Tibial nerve (tissue), 4 donors: ENCODE measurements around the gene NFASC. TPM values are rescaled to one million over a fixed set of nuclear protein-coding genes. Genes with fewer than 3 reads are reported as not detected.

Source experiments
- DNase-seq, 2 donors: peaks; one replicate each; pipeline ENCODE4 v3.0.0-alpha.2; 2019; ENCODE audit warnings: low spot score in 2 of 2
- H3K27ac ChIP-seq, 4 donors: fragments of 200-600 bp; sonication (generic) in 3 of 4; one replicate each; pipeline ENCODE4 v1.5.1; 2017 to 2019; ENCODE audit warnings: mild to moderate bottlenecking in 1 of 4
- H3K27me3 ChIP-seq, 2 donors: fragments of 200-600 bp; sonication (generic) in 1 of 2; one replicate each; pipeline versions ENCODE4 v1.5.1 to v1.6.0; 2017 to 2019
- H3K36me3 ChIP-seq, 3 donors: fragments of 200-600 bp; sonication (generic); one replicate each; pipeline ENCODE4 v1.5.1; 2018 to 2019
- H3K4me1 ChIP-seq, 4 donors: fragments of 200-600 bp; sonication (generic) in 3 of 4; one replicate each; pipeline ENCODE4 v1.5.1; 2017 to 2019
- H3K4me3 ChIP-seq, 4 donors: fragments of 200-600 bp; sonication (generic) in 3 of 4; one replicate each; pipeline ENCODE4 v1.5.1; 2017 to 2019; ENCODE audit warnings: mild to moderate bottlenecking in 1 of 4, moderate library complexity in 1 of 4
- H3K9me3 ChIP-seq, 4 donors: fragments of 200-600 bp; sonication (generic) in 3 of 4; one replicate each; pipeline ENCODE4 v1.5.1; 2017 to 2019
- EP300 ChIP-seq, 2 donors: sonication (generic); formaldehyde crosslinking; IDR thresholded peaks; one replicate each; pipeline ENCODE4 v1.6.1; 2017; ENCODE audit warnings: antibody characterized with exemption in 2 of 2, mild to moderate bottlenecking in 1 of 2
- POLR2A ChIP-seq, 2 donors: fragments of 450-650 bp; IDR thresholded peaks; one replicate each; pipeline ENCODE4 v1.6.1; 2017; ENCODE audit warnings: antibody characterized with exemption in 2 of 2, mild to moderate bottlenecking in 2 of 2, moderate library complexity in 2 of 2
- WGBS, 2 donors: methylation state at CpG; one replicate each; pipeline ENCODE4 v1.1.5; 2018; 5-methylcytosine and 5-hydroxymethylcytosine counted together
- total RNA-seq, 4 donors: library from RNA; depleted of rRNA; stranded (reverse); fragments of >200 nt; gene quantifications; one replicate each; pipeline ENCODE4 v1.1.0, GENCODE V29; 2016
- TF ChIP-seq, protein P1 (sequence below), 5 experiments: fragments of 200-600 bp in 3 of 5; fragments of 450-650 bp in 2 of 5; sonication (generic) in 3 of 5; IDR thresholded peaks; one replicate each; pipeline ENCODE4 v1.5.1; 2016 to 2019; ENCODE audit warnings: antibody characterized with exemption in 5 of 5, mild to moderate bottlenecking in 3 of 5, moderate library complexity in 2 of 5

The NFASC gene
- total RNA-seq, 4 donors from 2014 or later, result 69.9 to 112 (median 94.0) TPM

DNA sequence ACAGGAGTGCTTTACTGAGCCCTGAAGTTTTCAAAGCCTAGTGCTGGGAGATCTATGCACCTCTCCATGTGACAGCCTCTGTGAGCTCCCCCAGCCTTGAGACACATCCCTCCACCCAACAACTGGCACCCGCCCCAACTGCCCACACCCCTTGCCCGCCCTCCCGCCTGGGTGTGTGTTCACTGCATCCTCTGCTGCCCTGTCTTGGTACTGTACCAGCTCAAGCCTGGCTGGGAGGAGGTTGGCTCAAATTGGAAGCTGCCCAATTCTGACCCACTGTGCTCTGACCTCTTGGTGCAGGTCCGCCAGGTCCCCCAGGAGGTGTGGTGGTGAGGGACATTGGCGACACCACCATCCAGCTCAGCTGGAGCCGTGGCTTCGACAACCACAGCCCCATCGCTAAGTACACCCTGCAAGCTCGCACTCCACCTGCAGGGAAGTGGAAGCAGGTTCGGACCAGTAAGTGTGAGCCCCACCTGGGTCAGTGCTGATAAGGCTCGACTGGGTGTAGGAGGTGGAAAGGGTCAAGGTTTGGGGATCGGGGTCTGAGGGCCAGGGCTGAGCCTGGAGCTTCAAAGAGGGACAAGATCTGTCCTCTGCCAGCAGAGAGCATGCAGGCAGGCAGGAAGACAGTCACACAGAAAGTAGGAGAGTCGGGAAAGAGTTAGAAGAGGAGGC is 195.6 kb downstream of the NFASC start:
- TF ChIP-seq POLR2A (IDR thresholded peaks at IDR 0.05), result no peak
- TF ChIP-seq, protein P1, sequence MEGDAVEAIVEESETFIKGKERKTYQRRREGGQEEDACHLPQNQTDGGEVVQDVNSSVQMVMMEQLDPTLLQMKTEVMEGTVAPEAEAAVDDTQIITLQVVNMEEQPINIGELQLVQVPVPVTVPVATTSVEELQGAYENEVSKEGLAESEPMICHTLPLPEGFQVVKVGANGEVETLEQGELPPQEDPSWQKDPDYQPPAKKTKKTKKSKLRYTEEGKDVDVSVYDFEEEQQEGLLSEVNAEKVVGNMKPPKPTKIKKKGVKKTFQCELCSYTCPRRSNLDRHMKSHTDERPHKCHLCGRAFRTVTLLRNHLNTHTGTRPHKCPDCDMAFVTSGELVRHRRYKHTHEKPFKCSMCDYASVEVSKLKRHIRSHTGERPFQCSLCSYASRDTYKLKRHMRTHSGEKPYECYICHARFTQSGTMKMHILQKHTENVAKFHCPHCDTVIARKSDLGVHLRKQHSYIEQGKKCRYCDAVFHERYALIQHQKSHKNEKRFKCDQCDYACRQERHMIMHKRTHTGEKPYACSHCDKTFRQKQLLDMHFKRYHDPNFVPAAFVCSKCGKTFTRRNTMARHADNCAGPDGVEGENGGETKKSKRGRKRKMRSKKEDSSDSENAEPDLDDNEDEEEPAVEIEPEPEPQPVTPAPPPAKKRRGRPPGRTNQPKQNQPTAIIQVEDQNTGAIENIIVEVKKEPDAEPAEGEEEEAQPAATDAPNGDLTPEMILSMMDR (IDR thresholded peaks at IDR 0.05), result no peak
- Histone ChIP-seq H3K36me3 (peaks cover 0 to 10% (median 0%) of the 10 kb centered on the region in 3 donors), H3K4me3 (no peak overlapping the region), H3K27ac (no peak overlapping the region), H3K27me3 (no peaks in the 10 kb centered on the region), H3K4me1 (peaks cover 0 to 14% (median 6%) of the 10 kb centered on the region in 4 donors), H3K9me3 (no peaks in the 10 kb centered on the region)
- no peak for DNase-seq
- WGBS, 2 donors, result 68 to 79% methylated on average over 13 of the region's 13 CpGs

DNA sequence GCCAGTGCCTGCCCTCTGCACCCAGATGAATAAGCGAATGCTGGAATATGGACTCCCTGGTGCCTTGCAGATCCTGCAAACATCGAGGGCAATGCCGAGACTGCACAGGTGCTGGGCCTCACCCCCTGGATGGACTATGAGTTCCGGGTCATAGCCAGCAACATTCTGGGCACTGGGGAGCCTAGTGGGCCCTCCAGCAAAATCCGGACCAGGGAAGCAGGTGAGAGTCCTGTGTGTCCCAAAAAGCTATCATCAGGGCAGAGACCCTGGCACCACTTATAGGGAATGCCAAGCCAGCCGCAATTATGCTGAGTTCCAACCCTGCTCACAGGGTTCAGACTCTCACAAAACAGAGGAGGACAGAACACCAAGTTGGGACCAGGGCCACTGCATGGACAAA is 196.4 kb downstream of the NFASC start:
- H3K27me3 ChIP-seq, result no peaks in the 10 kb centered on the region
- DNase-seq, result no peak
- WGBS, 2 donors, result 88% methylated on average over 6 of the region's 6 CpGs
- H3K4me1 ChIP-seq, result peaks cover 0 to 8% (median under 1%) of the 10 kb centered on the region in 4 donors
- TF ChIP-seq, protein P1 (IDR thresholded peaks at IDR 0.05), result no peak
- TF ChIP-seq EP300 (IDR thresholded peaks at IDR 0.05) (no peak), POLR2A (IDR thresholded peaks at IDR 0.05) (no peak)
- H3K4me3 ChIP-seq, result no peak overlapping the region
- peaks cover 0 to 14% (median 0%) of the 10 kb centered on the region in 3 donors for H3K36me3 ChIP-seq
- no peaks in the 10 kb centered on the region for H3K9me3 ChIP-seq
- H3K27ac ChIP-seq, result no peak overlapping the region

DNA sequence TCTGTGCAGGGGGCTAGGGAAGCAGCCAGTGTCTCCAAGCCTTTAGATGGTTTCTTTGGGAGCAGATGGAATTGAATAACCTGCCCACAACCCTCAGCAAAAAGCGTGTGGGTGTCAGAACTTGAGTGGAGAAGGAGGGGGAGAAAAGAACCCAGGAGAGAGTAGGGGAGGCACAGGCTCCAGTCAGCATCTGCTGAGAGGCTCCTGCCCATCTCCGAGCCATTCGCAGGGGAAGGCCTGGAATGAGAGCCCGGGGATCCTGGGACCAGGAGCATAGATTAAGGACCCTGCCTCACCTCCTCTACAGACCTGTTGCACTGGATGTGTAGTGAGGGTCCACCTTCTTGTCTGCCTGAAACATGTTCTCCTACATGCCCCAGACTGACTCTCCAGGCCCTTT is 197.3 kb downstream of the NFASC start:
- peaks cover 0 to 8% (median 0%) of the 10 kb centered on the region in 4 donors for H3K4me1 ChIP-seq
- DNase-seq, result no peak
- H3K4me3 ChIP-seq, result no peak overlapping the region
- H3K27ac ChIP-seq, result no peak overlapping the region
- 57 to 89% methylated on average over 4 of the region's 4 CpGs for WGBS, 2 donors
- no peaks in the 10 kb centered on the region for H3K27me3 ChIP-seq
- H3K36me3 ChIP-seq, result peaks cover 0 to 21% (median 0%) of the 10 kb centered on the region in 3 donors
- H3K9me3 ChIP-seq, result no peaks in the 10 kb centered on the region
- TF ChIP-seq, protein P1 (IDR thresholded peaks at IDR 0.05), result no peak
- TF ChIP-seq EP300 (IDR thresholded peaks at IDR 0.05) (no peak), POLR2A (IDR thresholded peaks at IDR 0.05) (no peak)

DNA sequence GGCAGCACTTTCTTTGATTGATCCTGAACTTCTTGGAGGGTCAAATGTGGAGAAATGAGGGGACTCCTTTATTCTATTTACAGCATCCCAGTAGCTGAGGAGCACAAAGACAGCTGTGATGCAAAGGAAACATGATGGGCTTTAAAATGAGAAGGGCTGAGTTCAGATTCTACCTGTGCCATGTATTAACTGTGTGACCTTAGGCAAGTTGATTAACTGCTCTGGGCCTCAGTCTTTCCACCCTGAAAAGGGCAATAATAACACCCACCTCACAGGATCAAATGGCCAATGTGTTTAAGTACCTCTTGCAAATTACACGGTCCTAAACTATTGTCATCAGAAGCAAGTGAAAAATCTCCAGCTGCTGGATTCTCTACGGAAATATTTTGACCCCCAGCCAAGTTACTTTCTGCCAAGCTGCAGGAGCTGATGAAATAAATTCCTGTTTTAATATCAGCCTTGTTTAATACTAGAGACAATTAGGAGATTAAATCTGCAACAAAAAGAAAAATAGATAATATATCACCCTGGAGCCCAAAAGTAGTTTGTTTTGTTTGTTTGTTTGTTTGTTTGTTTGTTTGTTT is 197.9 kb downstream of the NFASC start:
- 13 to 25% methylated on average over 2 of the region's 2 CpGs for WGBS, 2 donors
- Histone ChIP-seq H3K27ac (no peak overlapping the region), H3K36me3 (peaks cover 0 to 25% (median 0%) of the 10 kb centered on the region in 3 donors), H3K4me3 (no peak overlapping the region), H3K9me3 (no peaks in the 10 kb centered on the region), H3K4me1 (peaks cover 0 to 8% (median 0%) of the 10 kb centered on the region in 4 donors), H3K27me3 (no peaks in the 10 kb centered on the region)
- no peak for TF ChIP-seq EP300 (IDR thresholded peaks at IDR 0.05)
- TF ChIP-seq, protein P1 (IDR thresholded peaks at IDR 0.05), result no peak
- no peak for TF ChIP-seq POLR2A (IDR thresholded peaks at IDR 0.05)
- DNase-seq, result no peak

DNA sequence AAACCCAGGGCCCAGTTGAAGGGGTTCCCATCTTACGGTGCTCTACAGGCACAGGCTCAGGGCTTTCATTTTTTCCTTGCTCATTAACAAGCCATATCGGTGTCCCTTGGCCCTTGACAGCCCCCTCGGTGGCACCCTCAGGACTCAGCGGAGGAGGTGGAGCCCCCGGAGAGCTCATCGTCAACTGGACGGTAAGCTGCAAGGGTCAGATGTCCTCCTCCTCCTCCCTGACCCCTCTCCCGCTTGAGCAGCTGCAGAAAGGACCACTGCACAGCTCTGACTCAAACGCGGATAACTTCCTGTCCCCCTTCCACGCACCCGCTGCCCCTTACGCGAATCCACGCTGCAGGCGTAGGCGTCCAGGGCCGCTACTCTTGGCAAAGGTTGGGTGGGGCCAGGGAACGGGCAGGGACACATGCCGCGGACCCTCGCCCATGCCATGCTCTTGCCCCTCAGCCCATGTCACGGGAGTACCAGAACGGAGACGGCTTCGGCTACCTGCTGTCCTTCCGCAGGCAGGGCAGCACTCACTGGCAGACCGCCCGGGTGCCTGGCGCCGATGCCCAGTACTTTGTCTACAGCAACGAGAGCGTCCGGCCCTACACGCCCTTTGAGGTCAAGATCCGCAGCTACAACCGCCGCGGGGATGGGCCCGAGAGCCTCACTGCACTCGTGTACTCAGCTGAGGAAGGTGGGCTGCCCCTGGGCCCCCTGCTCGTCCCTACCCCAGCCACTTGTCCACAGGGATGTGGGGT is 198.9 kb downstream of the NFASC start:
- Histone ChIP-seq H3K9me3 (no peaks in the 10 kb centered on the region), H3K27me3 (no peaks in the 10 kb centered on the region), H3K4me3 (no peak overlapping the region), H3K4me1 (peaks cover 0 to 8% (median 0%) of the 10 kb centered on the region in 4 donors), H3K36me3 (peaks cover 0 to 32% (median 0%) of the 10 kb centered on the region in 3 donors), H3K27ac (no peak overlapping the region)
- no peak for DNase-seq
- TF ChIP-seq POLR2A (IDR thresholded peaks at IDR 0.05) (no peak), EP300 (IDR thresholded peaks at IDR 0.05) (no peak)
- TF ChIP-seq, protein P1 (IDR thresholded peaks at IDR 0.05), result no peak
- 77 to 79% methylated on average over 36 to 41 of the region's 42 CpGs for WGBS, 2 donors
